Kidney glomerular epithelial cell (primary cell): Measurements from ENCODE around the gene ARHGEF10L.

Source experiments
- DNase-seq: peaks from one replicate; lab custom pipeline; 2025; lab: John Stamatoyannopoulos, UW

ARHGEF10L gene

GRCh38 chr1:17546946-17547670, 7.6 kb downstream of the ARHGEF10L start:
- DNase-seq, result no peak

GRCh38 chr1:17549384-17549783, 9.9 kb downstream of the ARHGEF10L start:
- no peak for DNase-seq

- peak; percentile 91 for DNase-seq
These were observed 11.5 kb downstream of the ARHGEF10L start for GRCh38 chr1:17550729-17551584.

GRCh38 chr1:17551755-17552234, 12.3 kb downstream of the ARHGEF10L start:
- peak; percentile 24 for DNase-seq

DNA sequence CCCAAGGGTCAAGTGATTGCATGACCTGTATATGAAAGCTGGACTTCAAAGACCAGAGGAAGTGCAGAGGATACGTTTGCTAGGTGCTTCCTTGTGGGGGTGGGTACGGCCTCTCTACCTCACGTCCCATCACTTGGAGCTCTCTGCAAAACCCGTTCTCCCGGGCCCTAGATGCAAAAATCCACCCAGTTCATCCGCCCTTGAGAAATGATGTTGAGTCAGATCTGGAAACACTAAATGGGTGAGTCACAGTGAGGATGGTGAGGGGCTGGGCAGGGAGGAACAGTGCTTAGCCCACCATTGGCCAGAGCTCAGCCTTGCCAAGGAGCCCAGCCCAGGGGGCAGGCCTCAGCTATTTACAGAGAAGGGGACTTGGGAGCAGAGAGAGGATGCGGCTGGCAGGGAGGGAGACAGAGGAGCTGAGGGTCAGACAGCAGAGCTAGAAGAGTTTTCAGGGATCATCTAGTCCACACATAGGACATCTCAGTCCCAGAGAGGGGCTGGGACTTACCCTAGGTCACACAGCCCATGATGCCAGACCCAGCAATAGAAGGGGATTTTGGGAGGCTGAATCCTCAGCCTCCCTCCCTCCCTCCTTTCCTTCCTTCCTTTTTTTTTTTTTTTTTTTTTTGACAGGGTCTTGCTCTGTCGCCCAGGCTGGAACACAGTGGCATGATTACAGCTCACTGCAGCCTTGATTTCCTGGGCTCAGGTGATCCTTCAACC, 14.6 kb downstream of the ARHGEF10L start:
- peak; percentile 75 for DNase-seq

DNA sequence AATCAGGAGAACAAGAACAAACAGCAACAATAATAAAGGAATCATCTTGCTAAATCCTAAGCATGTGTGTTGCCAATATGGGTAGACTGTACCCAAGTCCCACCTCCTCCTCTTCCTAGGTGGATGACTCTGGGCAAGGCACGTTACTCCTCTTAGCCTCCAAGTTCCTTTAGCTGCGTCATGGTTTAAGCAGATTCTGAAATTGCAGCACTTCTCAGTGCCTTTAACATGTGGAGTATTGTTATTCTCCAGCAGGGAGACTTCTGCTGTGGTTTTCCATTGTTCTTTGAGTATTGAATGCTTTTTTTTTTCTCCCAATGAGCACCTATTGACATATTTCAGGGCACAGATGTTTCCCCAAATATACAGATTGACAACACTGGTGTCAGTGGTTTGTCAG, 15.5 kb downstream of the ARHGEF10L start:
- DNase-seq, result no peak

GRCh38 chr1:17557986-17558385, 18.5 kb downstream of the ARHGEF10L start:
- no peak for DNase-seq

GRCh38 chr1:17558541-17558940, 19.0 kb downstream of the ARHGEF10L start:
- no peak for DNase-seq

DNA sequence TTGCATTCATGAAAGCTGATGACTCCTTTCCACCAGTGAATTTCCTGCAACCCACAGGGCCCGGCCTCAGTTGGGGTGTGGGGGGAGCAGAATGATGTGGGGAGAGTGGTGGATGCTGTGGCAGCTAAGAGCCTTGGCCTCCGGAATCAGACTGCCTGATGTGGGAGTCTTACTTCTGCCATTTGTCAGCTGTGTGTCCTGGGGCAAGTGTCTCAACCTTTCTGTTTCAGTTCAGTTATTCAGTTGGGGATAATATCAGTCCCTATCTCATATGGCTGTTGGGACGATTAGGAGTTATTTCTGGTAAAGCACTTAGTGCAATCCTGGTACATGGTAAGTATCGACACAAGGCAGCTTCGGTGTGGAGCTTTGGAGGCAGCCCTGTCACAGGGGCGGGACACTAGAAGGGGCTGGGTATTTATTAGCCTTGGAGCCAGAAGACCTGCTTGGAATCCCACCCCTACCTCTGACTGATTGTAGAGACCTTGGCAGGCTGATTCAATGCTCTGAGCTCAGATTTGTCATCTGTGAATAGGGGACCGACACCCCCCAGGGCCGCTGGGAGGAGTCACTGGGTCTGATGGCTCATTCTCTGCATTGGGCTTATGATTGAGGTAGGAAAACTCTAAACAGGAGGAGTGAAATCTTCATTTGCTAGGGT, 19.6 kb downstream of the ARHGEF10L start:
- no peak for DNase-seq

GRCh38 chr1:17559615-17560419, 20.3 kb downstream of the ARHGEF10L start:
- DNase-seq, result peak; percentile 54

- peak; percentile 48 for DNase-seq
These were observed 21.7 kb downstream of the ARHGEF10L start for GRCh38 chr1:17561247-17561548.

DNA sequence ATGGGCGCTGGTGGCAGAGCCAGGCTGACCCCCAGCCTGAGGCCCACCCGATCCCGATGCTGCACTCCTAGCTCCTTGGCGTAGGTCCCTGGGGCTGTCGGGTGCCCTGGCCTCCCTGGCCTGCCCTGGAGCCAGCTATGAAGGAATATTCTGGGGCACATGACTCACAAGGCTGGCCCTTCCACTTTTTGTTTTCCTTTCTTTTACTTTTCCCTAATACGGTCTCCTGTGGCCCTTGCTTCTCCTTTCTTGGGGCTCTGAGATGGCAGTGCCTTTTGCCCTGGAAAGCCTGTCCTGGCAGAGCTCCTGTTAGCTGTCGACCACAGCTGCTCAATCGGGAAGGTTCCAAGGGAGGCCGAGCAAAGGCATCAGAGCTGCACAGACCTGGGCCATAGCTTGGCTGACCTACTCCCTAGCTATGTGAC, 22.1 kb downstream of the ARHGEF10L start:
- no peak for DNase-seq

DNA sequence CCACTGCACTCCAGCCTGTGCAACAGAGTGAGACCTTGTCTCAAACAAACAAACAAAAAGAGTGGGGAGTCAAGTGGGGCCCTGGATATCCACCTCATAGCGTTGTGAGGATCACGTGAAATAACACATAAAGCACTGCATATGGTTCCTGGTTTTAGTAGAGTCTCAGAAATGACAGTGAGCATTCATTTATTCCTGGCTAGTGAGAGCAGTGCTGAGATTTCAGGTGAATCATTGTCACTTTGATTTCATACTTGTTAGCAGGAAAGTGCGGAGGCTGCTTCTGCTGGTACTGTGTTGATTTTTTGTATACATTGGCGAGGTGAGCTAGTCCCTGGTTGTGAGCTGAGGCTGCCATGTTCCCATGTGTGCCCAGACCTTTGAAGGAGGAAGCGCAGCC, 22.9 kb downstream of the ARHGEF10L start:
- no peak for DNase-seq

DNA sequence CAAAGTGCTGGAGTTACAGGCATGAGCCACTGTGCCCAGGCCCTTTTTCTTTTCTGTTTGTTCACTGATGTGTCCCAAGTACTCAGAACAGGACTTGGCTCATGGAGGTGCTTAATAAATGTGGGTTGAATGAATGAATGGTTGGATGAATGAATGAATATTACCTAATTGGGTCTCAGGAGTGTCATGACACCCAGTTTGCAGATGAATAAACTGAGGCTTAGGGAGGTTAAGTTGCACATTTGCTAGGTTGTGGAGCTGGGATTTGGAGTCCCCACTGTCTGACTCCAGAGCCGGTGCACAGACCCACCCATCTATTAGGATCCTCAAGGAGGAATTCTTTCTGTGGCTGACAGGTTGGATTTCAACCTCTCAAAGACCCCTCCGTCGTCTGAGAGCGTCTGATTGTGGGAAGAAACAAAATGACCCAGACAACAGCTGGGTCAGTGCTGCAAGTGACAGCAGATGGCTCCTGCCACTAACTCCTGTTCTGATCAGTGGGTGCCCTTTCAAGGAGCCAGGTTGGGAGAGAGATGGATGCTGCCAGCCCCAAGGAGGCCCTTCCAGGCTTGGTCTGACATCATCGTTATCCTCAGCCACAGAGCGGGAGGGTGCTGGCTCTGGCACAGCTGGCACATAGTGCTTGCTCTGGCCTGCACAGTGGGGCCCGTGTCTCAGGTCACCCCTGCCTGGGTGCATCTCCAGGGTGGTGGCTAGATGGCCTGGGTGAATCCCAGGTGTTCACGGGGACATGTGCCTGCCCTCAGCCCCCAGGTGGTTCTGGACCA, 24.2 kb downstream of the ARHGEF10L start:
- no peak for DNase-seq

DNA sequence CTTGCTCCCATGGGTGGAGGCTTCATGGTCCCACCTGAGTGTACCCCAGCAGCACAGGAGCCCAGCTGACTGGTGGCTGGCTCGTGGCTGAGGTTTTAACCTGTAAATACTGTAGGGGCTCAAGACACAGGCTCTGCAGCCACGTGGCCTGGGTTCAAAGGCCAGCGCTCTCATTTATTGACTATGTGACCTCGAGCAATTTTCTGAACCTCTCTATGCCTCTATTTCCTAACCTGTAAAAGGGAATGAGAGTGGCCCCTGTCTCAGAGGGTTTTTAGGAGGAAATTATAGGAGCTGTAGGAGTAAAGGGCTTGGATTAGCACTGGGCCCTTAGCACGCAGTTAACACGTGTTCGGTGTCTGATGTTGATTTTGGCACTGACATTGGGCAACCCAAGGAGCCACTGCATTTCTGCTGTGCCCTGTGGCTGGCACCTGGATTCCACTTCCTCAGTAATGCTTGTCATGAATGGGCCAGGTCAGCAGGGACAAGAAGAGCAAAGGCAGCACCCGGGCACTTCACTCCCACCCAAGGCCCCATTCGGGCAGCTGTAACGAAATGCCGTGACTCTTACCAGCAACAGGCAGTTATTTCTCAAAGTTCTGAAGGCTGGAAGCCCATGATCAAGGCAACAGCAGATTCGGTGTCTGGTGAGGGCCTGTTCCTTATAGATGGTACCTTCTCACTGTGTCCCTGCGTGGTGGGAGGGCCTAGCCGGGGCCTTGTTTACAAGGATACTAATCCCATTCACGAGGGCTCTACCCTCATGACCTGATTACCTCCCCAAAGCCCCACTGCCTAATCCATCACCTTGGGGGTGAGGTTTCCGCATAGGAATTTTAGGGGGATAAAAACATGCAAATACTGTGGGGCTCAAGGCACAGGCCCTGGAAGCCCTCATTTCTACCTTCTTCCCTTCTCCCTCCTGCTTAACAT, 25.2 kb downstream of the ARHGEF10L start:
- no peak for DNase-seq

GRCh38 chr1:17565461-17566252, 26.2 kb downstream of the ARHGEF10L start:
- no peak for DNase-seq

GRCh38 chr1:17566417-17566816, 26.9 kb downstream of the ARHGEF10L start:
- DNase-seq, result no peak

GRCh38 chr1:17566892-17567291, 27.4 kb downstream of the ARHGEF10L start:
- no peak for DNase-seq
